D721Med (cell line): ENCODE measurements around the gene XYLB.

Experiments
- DNase-seq: peaks from one replicate; pipeline ENCODE4 v3.0.0; 2011; ENCODE audit warnings: low spot score; ENCODE audit not compliant: insufficient read length
- FAIRE-seq: peaks from 2 replicates; lab custom pipeline; 2011; peaks lifted over from hg19 to GRCh38; lab: Jason Lieb, UNC
- CTCF ChIP-seq: IDR thresholded peaks from 2 replicates; pipeline ENCODE4 v1.5.1; 2012; ENCODE audit warnings: mild to moderate bottlenecking, control low read depth; ENCODE audit not compliant: insufficient read depth; ENCODE audit errors: missing control alignments

Gene XYLB

GRCh38 chr3:38327335-38328009, 19.1 kb upstream of the XYLB start:
- FAIRE-seq (no peak), DNase-seq (no peak)
- no peak for TF ChIP-seq CTCF

GRCh38 chr3:38331257-38332022, 15.1 kb upstream of the XYLB start:
- no peak for DNase-seq
- TF ChIP-seq CTCF: no peak
- FAIRE-seq: no peak

GRCh38 chr3:38332201-38332600, 14.4 kb upstream of the XYLB start:
- FAIRE-seq: no peak
- no peak for TF ChIP-seq CTCF
- DNase-seq: no peak

GRCh38 chr3:38334142-38335055, 12.2 kb upstream of the XYLB start:
- FAIRE-seq: no peak
- DNase-seq: no peak
- no peak for TF ChIP-seq CTCF

- no peak for TF ChIP-seq CTCF
- FAIRE-seq (no peak), DNase-seq (no peak)
Observed at GRCh38 chr3:38335263-38335662, 11.3 kb upstream of the XYLB start.

- no peak for TF ChIP-seq CTCF
- no peak for FAIRE-seq
Observed at GRCh38 chr3:38337703-38338102, 8.9 kb upstream of the XYLB start.

More at GRCh38 chr3:38337703-38338102, 8.9 kb upstream of the XYLB start:
- no peak for DNase-seq
